ENCODE measurements around the gene NCAPG2. TPM values are rescaled to one million over a fixed set of nuclear protein-coding genes. Genes with fewer than 3 reads are reported as not detected.

Gene NCAPG2
- total and polyA plus RNA-seq, 2 donors from 2014 or later, result 1.3 to 6.3 TPM

- Histone ChIP-seq H3K9ac (ENCODE audit: low read length in 3 of 3) (no peak overlapping the region), H3K27ac (ENCODE audit: low read depth in 2 of 2, low read length in 2 of 2) (no peak overlapping the region), H3K4me3 (ENCODE audit: low read length in 3 of 3) (no peak overlapping the region), H3K27me3 (ENCODE audit: control insufficient read depth, insufficient read depth, low read length) (no peaks in the 10 kb centered on the region), H3K4me1 (ENCODE audit: control insufficient read depth in 2 of 3, insufficient read depth in 2 of 3, low read depth in 1 of 3, low read length in 3 of 3) (no peaks in the 10 kb centered on the region), H3K36me3 (ENCODE audit: control insufficient read depth in 2 of 3, insufficient read depth in 3 of 3, low read length in 3 of 3) (no peaks in the 10 kb centered on the region), H3K9me3 (ENCODE audit: control insufficient read depth in 2 of 3, insufficient read depth in 1 of 3, low read length in 3 of 3) (no peaks in the 10 kb centered on the region)
- DNase-seq (no peak), FAIRE-seq (no peak)
- TF ChIP-seq CTCF (IDR thresholded peaks at IDR 0.05; ENCODE audit: borderline replicate concordance, extremely low read depth, insufficient read depth), result no peak
- intact Hi-C loops (cut with DNase I), result no loop called here
Measured at GRCh38 chr7:158684329-158684728, 20.3 kb downstream of the NCAPG2 start.

GRCh38 chr7:158683541-158683940 is 21.1 kb downstream of the NCAPG2 start:
- Histone ChIP-seq H3K9me3 (ENCODE audit: control insufficient read depth in 2 of 3, insufficient read depth in 1 of 3, low read length in 3 of 3) (no peaks in the 10 kb centered on the region), H3K27me3 (ENCODE audit: control insufficient read depth, insufficient read depth, low read length) (no peaks in the 10 kb centered on the region), H3K27ac (ENCODE audit: low read depth in 2 of 2, low read length in 2 of 2) (no peak overlapping the region), H3K4me1 (ENCODE audit: control insufficient read depth in 2 of 3, insufficient read depth in 2 of 3, low read depth in 1 of 3, low read length in 3 of 3) (no peaks in the 10 kb centered on the region), H3K4me3 (ENCODE audit: low read length in 3 of 3) (no peak overlapping the region), H3K36me3 (ENCODE audit: control insufficient read depth in 2 of 3, insufficient read depth in 3 of 3, low read length in 3 of 3) (peaks cover 0 to 3% (median 0%) of the 10 kb centered on the region in 3 donors), H3K9ac (ENCODE audit: low read length in 3 of 3) (no peak overlapping the region)
- intact Hi-C loops (cut with DNase I), result no loop called here
- FAIRE-seq (no peak), DNase-seq (no peak)
- TF ChIP-seq CTCF (IDR thresholded peaks at IDR 0.05; ENCODE audit: borderline replicate concordance, extremely low read depth, insufficient read depth), result no peak

- intact Hi-C loops (cut with DNase I), result no loop called here
- TF ChIP-seq CTCF (IDR thresholded peaks at IDR 0.05; ENCODE audit: borderline replicate concordance, extremely low read depth, insufficient read depth), result no peak
- no peak overlapping the region for H3K27ac ChIP-seq (ENCODE audit: low read depth in 2 of 2, low read length in 2 of 2)
- H3K9me3 ChIP-seq (ENCODE audit: control insufficient read depth in 2 of 3, insufficient read depth in 1 of 3, low read length in 3 of 3), result no peaks in the 10 kb centered on the region
- no peak overlapping the region for H3K9ac ChIP-seq (ENCODE audit: low read length in 3 of 3)
- DNase-seq (no peak), FAIRE-seq (no peak)
- H3K4me1 ChIP-seq (ENCODE audit: control insufficient read depth in 2 of 3, insufficient read depth in 2 of 3, low read depth in 1 of 3, low read length in 3 of 3), result no peaks in the 10 kb centered on the region
- peaks cover 0 to 3% (median 0%) of the 10 kb centered on the region in 3 donors for H3K36me3 ChIP-seq (ENCODE audit: control insufficient read depth in 2 of 3, insufficient read depth in 3 of 3, low read length in 3 of 3)
- H3K27me3 ChIP-seq (ENCODE audit: control insufficient read depth, insufficient read depth, low read length), result no peaks in the 10 kb centered on the region
- H3K4me3 ChIP-seq (ENCODE audit: low read length in 3 of 3), result no peak overlapping the region
Measured at GRCh38 chr7:158682456-158682855, 22.1 kb downstream of the NCAPG2 start.

- H3K36me3 ChIP-seq (ENCODE audit: control insufficient read depth in 2 of 3, insufficient read depth in 3 of 3, low read length in 3 of 3), result peaks cover 0 to 3% (median 0%) of the 10 kb centered on the region in 3 donors
- H3K4me3 ChIP-seq (ENCODE audit: low read length in 3 of 3), result no peak overlapping the region
- intact Hi-C loops (cut with DNase I), result no loop called here
- TF ChIP-seq CTCF (IDR thresholded peaks at IDR 0.05; ENCODE audit: borderline replicate concordance, extremely low read depth, insufficient read depth), result no peak
- H3K4me1 ChIP-seq (ENCODE audit: control insufficient read depth in 2 of 3, insufficient read depth in 2 of 3, low read depth in 1 of 3, low read length in 3 of 3), result no peaks in the 10 kb centered on the region
- FAIRE-seq, result no peak
- no peak overlapping the region for H3K9ac ChIP-seq (ENCODE audit: low read length in 3 of 3)
- no peaks in the 10 kb centered on the region for H3K9me3 ChIP-seq (ENCODE audit: control insufficient read depth in 2 of 3, insufficient read depth in 1 of 3, low read length in 3 of 3)
- H3K27me3 ChIP-seq (ENCODE audit: control insufficient read depth, insufficient read depth, low read length), result no peaks in the 10 kb centered on the region
- DNase-seq, result no peak
- no peak overlapping the region for H3K27ac ChIP-seq (ENCODE audit: low read depth in 2 of 2, low read length in 2 of 2)
Measured at GRCh38 chr7:158680754-158681153, 23.9 kb downstream of the NCAPG2 start.
